ENCODE data around the gene CCL4L2.
"Not testable (repeated sequence)": the region's sequence is repeated elsewhere in the genome, so short reads cannot be mapped to it uniquely, and the experiment has no call there.

CCL4L2 gene

DNA sequence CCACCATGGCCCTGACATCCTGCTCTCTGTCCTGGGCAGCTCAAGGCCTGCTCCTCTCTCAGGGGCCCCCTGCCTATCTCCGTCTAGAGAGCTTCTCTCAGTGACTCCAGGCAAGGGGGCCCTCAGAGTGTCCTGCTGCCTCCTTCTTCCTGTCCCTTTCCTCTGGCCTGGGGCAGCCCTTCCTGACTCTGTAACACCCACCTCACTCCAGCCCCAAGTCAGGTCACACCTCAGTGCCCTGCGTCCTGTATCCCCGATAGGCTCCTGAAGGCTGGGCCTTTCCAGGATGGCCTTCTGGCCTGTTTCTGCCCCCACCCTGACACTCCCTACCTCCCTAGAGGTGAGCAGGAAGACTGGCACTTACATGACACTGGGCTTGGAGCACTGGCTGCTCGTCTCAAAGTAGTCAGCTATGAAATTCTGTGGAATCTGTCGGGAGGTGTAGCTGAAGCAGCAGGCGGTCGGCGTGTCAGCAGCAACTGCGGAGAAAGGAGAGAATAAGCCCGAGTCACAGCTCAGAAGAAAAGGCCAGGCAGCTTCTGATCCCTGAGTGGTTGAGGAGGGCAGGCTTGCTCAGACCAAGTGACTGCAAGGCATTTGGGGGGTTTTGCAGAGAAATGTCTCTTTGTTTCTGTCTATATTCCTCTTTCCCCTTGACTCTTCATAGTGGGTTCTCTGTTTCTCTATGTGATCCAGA, 15.3 kb upstream of the CCL4L2 start:
- DNase-seq (ENCODE audit: low read depth in 2 of 2) = no peak

DNA sequence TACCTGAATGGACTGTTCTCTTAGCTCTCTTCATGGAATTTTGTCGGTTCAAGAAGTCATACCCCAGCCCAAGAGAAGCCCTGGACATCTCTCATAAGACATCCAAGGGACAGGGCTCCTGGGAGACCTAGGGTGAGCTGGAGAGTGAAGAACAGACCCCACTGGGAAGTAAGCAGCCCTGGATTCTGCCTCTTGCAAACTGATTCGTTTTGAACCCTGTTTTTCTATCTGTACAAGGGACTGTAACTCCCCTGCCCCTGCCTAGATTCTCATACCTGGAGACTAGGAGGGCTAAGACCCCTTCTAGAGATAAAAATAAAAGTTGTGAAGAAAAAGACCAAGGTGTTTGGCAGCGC, 14.8 kb upstream of the CCL4L2 start:
- DNase-seq (ENCODE audit: low read depth in 2 of 2) = no peak

DNA sequence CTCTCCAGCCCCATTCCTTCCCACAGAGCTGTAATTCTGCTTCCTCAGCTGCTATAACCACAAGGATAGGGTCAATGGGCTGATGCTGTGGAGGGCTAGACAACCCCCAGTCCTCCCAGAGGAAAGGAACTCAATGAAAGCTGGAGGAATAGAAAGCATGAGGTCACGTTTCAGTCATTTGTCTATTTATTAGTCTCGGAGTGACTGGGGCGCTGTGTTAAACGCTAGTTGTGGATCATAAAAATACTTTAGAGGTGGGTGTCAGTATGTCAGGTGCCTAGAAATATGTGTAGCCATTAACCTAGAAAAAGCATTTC, 13.5 kb upstream of the CCL4L2 start:
- DNase-seq (ENCODE audit: low read depth in 2 of 2) = no peak

DNA sequence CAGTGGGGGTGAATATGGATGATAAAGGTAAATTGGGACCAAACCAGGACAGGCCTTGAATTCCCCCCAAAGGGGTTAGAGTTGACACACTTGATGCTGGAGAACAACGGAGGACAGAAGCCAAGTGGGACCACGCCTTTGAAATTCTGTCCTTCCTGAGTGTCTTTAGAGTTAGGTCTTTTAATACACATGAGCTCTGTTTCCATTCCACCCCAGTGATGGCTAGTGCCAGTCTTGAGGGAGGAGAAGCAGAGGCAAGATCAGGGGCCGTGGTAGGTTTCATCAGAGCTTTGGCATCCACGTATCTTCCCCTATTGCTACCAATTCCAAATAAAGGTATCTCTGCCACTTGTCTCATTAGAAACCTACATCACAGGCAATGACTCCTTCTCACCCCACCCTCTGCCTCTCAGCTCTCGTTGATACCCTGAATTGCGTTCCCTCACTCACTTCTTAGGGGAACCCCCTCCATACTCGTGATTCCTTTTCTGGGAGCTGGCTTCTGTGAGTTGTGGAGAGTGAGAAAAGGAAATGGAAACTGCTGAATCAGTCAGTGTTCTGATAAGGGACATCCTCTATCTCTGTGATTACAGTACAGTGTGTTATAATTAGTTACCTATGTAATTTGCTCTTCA, 11.9 kb upstream of the CCL4L2 start:
- DNase-seq (ENCODE audit: low read depth in 2 of 2) = no peak

DNA sequence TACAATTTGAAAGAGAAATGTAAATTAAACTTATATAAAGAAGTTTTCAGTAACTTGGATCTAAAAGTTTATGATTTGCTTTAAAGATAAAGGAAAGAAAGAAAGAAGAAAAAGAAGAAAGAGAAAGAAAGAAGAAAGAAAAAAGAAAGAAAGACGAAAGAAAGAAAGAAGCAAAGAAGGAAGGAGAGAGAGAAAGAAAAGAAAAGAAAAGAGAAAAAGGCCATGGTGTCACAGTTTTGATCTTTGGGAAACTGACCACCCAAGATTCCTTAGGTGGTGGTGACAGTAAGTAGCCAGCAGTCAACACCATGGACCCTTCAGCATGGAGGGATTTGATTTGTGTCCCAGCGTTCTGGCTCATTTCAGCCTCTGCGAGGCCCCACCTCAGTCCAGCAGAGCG, 9.8 kb upstream of the CCL4L2 start:
- not testable (repeated sequence) for DNase-seq (ENCODE audit: low read depth in 2 of 2)

DNA sequence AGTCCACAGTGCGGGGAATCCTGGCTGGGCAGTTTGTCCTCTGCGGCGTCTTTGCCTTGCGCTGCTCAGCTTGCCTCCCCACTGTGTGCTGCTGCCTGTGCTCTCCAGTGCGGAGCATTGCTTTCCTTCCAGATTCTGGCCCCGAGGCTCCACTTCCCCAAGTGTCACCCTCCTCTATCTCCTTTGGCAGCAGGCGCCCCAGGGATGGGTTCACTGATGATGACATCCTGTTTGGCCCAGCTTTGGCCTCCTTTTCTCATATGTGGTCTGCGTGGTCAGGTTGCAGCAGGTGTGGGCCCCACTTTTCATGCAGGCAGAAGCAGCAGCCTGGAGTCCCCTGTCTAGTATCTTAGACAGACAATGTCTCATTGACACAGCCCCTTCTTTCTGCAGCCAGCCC, 9.4 kb upstream of the CCL4L2 start:
- not testable (repeated sequence) for DNase-seq (ENCODE audit: low read depth in 2 of 2)

DNA sequence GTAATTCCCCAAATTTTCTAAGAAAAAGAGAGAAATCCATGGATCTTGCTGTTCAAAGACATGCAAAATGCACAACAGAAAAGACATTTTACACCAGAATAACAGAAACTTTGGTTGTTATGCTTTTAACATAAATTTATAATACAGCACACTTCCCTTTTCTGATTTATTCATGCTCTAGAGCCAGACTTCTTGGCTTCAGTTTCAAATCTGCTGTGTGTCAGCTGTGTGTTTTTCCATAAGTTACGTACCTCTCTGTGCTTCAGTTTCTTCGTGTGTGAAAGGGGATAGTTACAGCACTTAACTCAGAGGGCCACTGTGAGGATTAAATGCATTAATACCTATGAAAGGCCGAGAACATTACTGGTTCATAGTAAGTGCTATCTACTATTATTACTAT, 7.5 kb upstream of the CCL4L2 start:
- no peak for DNase-seq (ENCODE audit: low read depth in 2 of 2)

DNA sequence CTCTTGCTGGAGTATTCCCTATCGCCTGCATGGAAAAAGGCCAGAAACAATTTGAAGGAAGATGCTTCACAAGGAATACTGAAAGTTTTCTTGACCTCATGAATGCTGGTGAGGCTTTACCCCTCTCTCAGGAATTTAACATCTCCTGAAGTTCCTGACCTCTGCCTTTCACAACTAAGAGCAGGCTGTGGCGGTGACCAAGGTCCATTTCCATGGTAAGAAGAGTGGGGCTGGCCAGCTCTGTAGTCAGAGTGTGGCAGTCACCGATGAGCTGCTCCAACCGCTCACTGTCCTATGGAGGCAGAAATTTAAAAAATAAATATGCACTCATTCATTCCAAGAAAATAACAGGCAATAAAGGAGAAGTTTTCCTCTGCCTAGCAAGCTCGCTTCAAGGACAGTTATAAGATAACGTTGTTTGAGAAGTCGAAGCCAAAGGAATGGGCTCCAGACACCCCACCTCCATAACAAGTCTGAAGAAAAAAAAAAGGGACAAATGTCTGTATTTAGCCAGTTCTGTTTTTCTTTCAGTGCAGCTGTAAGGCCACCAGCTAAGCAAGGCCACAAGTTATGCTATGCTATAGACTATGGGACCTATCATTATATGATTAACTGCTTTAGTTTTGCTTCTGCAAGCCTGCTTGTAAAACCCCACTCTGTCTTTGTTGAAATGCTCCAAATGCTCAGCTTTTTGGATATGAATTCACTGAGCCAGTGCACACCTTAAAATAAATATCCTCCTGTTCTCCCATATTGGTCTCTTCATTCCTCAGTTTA, 6.0 kb upstream of the CCL4L2 start:
- DNase-seq (ENCODE audit: low read depth in 2 of 2) = no peak

DNA sequence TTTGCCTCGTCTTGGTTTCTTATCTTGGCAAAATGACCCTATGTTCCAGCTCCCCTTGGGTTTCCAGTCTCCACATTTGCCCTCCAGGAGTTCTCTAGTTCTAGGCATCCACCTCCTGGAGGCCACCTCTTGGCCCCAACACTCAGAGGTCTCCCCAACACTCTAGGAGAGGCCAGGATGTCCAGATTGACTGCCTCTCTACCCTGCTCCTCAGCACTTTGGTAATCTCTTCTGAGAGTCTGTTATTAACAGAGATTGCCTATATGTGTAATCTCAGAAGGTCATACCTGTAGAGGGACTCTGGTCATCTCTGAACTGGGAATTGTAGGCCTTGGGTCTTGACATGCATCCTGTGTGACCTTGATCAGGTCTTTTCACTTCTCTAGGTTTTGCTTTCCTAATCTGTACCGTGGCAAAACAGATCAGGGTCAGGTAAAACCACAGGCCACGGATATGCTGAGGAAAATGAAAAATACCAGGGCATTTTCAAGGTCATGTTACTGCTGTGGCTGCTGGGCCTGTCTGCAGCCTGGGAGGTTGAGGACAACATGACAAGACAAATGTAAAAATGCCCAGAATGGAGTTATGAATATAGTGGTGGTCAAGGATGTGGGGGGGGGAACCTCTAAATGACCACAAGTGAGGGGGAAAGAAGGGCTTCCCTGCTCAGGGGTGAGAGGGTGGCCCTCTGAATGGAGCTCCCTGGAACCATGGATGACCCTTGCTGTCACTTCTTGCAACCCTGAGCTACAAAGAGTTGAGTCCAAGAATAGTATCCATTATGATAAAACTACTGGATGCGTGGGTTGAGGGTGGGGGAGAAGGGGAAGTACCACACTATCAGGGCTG, 5.0 kb upstream of the CCL4L2 start:
- DNase-seq (ENCODE audit: low read depth in 2 of 2) = no peak

DNA sequence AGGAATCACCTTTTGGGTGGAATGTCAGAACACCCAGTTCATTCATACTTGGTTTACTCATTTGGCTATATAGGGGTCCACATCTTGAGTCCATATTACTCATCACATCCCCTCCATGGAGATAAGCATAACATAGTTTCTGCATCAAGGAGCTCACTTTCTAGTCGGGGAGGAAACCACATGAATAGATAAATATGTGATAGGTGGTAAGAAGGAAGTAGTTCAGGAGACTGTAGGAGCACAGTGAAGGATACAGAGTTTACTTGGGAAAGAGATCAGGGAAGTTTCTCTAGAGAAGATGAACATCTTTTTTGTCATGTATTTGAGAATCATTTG, 4.4 kb upstream of the CCL4L2 start:
- not testable (repeated sequence) for DNase-seq (ENCODE audit: low read depth in 2 of 2)

DNA sequence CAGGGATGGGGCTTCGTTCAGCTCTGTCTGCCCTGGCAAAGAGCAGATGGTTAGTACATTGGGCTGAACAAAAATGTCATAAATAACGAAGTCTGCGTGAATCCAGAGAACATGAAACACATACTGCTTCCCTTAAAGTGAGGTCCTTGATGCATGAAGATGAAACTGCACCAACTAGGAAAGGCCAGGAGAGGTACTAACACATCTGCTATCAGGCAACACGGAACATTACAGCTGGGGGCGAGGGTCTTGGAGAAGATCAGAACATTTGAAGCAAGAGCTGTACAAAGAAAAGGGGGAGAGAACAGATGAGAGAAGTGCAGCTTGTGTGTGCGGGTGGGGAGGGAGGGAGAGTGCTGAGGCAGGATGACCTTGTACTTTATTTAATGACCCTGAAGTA, 3.5 kb upstream of the CCL4L2 start:
- not testable (repeated sequence) for DNase-seq (ENCODE audit: low read depth in 2 of 2)

DNA sequence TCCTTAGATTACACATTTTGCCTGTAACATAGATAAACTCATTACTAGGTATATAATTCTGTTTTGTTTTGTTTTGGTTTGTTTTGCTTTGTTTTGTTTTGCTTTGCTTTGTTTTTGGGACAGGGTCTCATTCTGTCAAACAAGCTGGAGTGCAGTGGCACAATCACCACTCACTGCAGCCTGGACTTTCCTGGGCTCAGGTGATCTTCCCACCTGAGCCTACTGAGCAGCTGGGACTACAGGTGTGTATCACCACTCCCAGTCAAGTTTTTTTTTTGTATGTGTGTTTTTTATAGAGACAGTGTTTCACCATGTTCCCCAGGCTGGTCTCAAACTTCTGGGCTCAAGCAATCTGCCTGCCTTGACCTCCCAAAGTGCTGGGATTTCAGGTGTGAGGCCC, 1.3 kb upstream of the CCL4L2 start:
- no peak for DNase-seq (ENCODE audit: low read depth in 2 of 2)

DNA sequence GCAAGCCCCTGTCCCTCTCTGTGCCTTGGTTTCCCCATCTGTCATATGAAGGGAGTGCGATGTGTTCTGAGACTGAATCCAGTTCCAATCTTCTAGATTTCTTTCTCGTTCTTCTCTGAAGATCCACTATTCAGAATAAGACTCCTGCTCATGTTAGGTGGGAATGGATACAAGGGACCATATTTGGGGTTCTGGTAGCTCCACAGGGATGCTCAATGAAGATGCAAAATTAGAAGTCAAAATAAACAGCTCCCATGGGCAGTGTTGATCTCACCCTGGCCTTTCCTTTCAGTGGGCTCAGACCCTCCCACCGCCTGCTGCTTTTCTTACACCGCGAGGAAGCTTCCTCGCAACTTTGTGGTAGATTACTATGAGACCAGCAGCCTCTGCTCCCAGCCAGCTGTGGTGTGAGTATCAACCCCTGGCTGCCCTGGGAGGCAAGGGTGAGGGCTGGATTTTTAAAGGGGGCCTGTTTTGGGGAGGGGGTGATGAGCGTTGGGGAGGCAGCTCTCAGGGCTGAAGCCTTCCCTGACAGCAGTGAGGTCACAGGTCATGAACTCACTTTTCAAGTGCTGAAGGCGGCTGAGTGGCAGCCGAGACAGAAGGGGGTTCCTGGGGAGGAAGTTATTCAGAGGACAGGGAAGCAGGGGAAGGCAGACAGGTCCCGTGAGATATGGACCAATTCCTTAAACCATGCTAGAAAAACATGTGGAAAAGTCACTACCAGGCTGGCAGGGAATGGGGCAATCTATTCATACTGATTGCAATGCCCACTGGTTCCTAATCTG, 815 bp downstream of the CCL4L2 start:
- DNase-seq (ENCODE audit: low read depth in 2 of 2) = not testable (repeated sequence)

DNA sequence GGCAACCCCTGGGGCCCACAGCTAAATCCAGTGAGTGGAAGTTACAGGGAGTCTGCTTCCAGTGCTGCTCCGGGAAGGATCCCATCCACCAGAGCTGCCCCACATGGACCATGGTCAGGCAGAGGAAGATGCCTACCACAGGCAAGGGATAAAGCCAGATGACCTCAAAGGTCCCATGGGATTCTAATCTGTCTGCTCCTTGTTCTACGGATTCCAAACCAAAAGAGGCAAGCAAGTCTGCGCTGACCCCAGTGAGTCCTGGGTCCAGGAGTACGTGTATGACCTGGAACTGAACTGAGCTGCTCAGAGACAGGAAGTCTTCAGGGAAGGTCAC, 1.4 kb downstream of the CCL4L2 start:
- DNase-seq (ENCODE audit: low read depth in 2 of 2) = no peak

DNA sequence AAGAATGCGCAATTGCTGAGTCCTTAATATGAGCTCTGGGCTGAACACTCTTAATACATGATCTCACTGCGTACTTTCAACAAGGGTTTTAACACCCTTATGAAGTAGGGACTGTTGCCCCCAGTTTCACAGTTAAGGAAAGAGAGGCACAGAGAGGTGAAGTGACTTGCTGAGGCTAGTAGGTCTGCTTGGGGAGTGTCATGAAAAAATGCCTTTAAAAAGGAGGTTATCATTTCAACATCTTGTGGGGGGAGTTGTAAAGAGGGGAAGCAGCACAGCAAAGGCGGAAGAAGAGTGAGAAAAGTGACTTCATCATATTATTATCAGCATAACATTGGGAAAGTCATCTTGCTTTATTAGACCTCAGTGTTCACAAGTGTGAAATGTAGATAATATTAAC, 2.1 kb downstream of the CCL4L2 start:
- DNase-seq (ENCODE audit: low read depth in 2 of 2) = no peak

DNA sequence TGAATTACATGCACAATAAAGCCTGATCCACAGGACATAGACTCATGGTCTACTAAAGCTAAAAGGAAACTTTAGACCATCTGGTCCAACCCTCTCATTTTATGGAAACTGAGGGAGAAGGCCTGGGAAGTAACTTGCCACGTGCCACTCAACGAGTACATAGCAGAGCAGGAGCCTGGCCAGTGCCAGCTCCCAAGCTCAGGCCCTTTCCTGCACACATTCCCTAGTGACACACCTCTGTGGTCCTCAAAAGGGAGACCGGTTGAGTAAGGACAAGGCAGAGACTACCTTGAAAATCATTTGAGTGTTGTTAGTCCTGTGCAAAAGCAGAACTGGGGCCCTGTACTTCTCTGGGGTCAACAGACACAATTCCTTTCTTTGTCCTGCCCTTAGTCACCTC, 2.8 kb downstream of the CCL4L2 start:
- DNase-seq (ENCODE audit: low read depth in 2 of 2) = no peak

DNA sequence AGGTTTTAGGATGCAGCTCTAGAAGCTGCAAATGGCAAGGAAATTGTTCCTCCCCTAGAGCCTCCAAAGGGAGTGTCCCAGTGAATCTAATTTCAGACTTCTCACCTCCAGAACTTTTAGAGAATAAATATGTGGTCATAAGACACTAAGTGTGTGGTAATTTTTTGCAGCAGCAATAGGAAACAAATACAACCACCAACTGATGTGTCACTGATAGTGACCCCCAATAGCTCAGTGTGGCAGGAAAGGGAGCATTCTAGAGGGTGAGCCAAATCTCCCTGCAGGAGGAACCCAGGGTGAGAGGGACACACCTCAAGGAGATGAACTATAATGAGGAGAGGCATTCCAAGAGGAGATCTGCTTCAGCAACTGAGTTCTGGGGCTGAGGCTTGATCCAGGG, 4.1 kb downstream of the CCL4L2 start:
- DNase-seq (ENCODE audit: low read depth in 2 of 2) = no peak

DNA sequence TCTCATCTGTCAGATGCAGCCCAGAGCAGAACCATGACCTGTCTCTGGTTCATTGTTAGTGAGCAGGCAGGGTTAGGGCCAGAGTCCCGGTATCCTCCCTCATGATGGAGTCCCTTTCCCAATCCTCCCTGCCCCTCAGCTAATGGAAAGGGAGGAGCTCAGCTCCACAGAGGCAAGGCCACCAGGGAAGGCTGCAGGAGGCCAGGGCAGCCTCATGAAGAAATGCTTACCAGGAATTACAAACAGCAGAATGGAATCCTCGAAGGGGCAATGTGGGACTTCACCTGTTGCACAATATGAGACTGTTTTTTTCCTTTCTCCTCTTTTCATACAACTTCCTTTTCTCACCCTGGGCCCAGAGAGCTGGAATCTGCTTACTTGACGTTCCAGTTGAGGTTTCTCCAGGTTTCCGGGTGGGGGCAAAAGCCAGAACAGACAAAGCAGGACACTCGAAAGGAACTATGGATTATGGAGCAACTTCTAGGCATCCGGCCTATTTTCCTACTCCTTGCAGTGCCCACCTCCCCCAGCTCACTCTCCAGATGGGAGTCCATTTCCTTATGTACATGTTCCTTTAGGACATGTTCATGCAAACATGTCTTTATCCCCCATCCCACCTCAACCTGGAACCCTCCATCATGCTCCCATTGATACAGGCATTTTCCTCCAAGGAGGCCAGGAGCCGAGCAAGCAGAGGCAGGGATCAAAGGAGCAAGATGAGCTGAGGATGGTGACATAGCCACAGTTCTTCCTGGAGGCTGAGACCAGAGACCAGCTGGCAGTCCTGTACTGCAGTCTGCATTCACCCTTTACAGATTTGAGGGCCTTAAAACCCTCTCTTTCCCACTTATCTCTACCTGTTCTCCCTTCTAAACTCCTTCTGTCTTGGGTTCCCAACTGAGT, 4.8 kb downstream of the CCL4L2 start:
- DNase-seq (ENCODE audit: low read depth in 2 of 2) = not testable (repeated sequence)

DNA sequence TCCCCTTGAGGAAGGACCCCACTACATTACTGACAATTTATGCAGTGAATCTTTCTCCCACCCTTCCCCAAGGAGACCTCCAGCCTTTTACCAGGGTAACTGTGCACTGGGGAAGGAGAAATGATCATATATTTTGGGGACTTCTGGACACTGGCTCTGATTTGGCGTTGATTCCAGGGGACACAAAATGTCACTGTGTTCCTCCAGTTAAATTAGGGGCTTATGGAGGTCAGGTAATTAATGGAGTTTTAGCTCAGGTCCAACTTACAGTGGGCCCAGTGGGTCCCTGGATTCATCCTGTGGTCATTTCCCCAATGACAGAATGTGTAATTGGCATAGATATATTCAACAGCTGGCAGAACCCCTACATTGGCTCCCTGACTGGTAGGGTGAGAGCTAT, 8.7 kb downstream of the CCL4L2 start:
- not testable (repeated sequence) for DNase-seq (ENCODE audit: low read depth in 2 of 2)

DNA sequence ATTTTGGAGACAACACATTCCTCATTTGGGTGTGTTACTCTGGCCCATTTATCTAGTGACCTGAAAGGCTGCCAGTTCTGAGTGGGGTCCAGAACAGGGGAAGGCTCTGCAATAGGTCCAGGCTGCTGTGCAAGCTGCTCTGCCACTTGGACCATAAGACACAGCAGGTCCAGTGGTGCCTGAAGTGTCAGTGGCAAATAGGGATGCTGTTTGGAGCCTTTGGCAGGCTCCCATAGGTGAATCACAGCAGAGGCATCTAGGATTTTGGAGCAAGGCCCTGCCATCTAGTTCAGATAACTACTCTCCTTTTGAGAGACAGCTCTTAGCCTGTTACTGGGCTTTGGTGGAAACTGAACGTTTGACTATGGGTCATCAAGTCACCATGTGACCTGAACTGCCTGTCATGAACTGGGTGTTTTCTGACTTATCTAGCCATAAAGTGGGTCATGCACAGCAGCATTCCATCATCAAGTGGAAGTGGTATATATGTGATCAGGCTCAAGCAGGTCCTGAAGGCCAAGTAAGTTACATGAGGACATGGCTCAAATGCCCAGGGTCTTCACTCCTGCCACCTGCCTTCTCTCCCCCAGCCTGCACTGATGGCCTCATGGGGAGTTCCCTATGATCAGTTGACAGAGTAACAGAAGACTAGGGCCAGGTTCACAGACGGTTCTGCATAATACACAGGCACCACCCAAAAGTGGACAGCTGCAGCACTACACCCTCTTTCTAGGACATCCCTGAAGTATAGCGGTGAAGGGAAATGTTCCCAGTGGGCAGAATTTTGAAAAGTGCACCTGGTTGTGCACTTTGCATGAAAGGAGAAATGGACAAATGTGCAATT, 10.1 kb downstream of the CCL4L2 start:
- not testable (repeated sequence) for DNase-seq (ENCODE audit: low read depth in 2 of 2)
